HL-60 (cell line): ENCODE results near the gene COPE.
"Not testable (repeated sequence)": the region's sequence is repeated elsewhere in the genome, so short reads cannot be mapped to it uniquely, and the experiment has no call there.

ENCODE experiments used
- DNase-seq, 2 experiments: peaks; one replicate each; pipeline ENCODE4 v3.0.0-alpha.2; 2010 to 2020; ENCODE audit warnings: low read depth in 1 of 2, low spot score in 1 of 2
- H3K27ac ChIP-seq: fragments of 250-450 bp; sonication (Bioruptor Pico); replicated peaks from 2 replicates; pipeline ENCODE4 v1.5.1; 2020; ENCODE audit warnings: mild to moderate bottlenecking, moderate library complexity
- H3K27me3 ChIP-seq: fragments of 250-450 bp; sonication (Bioruptor Pico); 2 replicates; pipeline ENCODE4 v1.5.1; 2021; ENCODE audit warnings: mild to moderate bottlenecking, moderate library complexity; ENCODE audit not compliant: insufficient read depth, poor library complexity, severe bottlenecking
- H3K4me3 ChIP-seq: replicated peaks from 2 replicates; pipeline ENCODE4 v1.5.1; 2011; ENCODE audit warnings: mild to moderate bottlenecking, control low read depth, low read length; ENCODE audit not compliant: insufficient read depth
- CTCF ChIP-seq: IDR thresholded peaks from one replicate; pipeline ENCODE4 v1.5.1; 2011; ENCODE audit warnings: low read length, control low read depth, inconsistent platforms; ENCODE audit not compliant: insufficient read depth
- GABPA ChIP-seq: IDR thresholded peaks from 2 replicates; pipeline ENCODE4 v1.6.1; 2012; ENCODE audit warnings: low read depth
- POLR2AphosphoS5 ChIP-seq: IDR thresholded peaks from 2 replicates; pipeline ENCODE4 v1.6.1; 2012; ENCODE audit warnings: low read depth
- SPI1 ChIP-seq: IDR thresholded peaks from 2 replicates; pipeline ENCODE4 v1.6.1; 2012; ENCODE audit warnings: low read depth, mild to moderate bottlenecking, borderline replicate concordance
- TF ChIP-seq, protein P1 (sequence below): IDR thresholded peaks from 2 replicates; pipeline ENCODE4 v1.6.1; 2012; ENCODE audit warnings: low read depth; ENCODE audit not compliant: insufficient replicate concordance

The COPE gene

GRCh38 chr19:18903156-18904037 is 15.8 kb downstream of the COPE start:
- no peak overlapping the region for H3K4me3 ChIP-seq
- no peaks in the 10 kb centered on the region for H3K27me3 ChIP-seq
- TF ChIP-seq, protein P1, sequence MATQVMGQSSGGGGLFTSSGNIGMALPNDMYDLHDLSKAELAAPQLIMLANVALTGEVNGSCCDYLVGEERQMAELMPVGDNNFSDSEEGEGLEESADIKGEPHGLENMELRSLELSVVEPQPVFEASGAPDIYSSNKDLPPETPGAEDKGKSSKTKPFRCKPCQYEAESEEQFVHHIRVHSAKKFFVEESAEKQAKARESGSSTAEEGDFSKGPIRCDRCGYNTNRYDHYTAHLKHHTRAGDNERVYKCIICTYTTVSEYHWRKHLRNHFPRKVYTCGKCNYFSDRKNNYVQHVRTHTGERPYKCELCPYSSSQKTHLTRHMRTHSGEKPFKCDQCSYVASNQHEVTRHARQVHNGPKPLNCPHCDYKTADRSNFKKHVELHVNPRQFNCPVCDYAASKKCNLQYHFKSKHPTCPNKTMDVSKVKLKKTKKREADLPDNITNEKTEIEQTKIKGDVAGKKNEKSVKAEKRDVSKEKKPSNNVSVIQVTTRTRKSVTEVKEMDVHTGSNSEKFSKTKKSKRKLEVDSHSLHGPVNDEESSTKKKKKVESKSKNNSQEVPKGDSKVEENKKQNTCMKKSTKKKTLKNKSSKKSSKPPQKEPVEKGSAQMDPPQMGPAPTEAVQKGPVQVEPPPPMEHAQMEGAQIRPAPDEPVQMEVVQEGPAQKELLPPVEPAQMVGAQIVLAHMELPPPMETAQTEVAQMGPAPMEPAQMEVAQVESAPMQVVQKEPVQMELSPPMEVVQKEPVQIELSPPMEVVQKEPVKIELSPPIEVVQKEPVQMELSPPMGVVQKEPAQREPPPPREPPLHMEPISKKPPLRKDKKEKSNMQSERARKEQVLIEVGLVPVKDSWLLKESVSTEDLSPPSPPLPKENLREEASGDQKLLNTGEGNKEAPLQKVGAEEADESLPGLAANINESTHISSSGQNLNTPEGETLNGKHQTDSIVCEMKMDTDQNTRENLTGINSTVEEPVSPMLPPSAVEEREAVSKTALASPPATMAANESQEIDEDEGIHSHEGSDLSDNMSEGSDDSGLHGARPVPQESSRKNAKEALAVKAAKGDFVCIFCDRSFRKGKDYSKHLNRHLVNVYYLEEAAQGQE: no peak
- no peak for TF ChIP-seq SPI1
- DNase-seq: no peak
- H3K27ac ChIP-seq: no peak overlapping the region

DNA sequence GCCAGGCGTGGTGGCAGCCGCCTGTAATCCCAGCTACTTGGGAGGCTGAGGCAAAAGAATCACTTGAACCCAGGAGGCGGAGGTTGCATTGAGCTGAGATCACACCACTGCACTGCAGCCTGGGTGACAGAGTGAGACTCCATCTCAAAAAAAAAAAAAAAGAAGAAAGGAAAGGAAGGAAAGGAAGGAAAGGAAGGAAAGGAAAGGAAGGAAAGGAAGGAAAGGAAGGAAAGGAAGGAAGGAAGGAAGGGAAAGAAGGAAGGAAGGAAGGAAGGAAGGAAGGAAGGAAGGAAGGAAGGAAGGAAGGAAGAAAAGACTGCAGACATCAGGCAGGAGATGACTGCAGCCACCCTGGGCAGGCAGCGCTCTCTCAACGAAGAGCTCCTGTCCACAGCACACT is 16.7 kb downstream of the COPE start:
- not testable (repeated sequence) for H3K27ac ChIP-seq, DNase-seq, H3K4me3 ChIP-seq, H3K27me3 ChIP-seq

DNA sequence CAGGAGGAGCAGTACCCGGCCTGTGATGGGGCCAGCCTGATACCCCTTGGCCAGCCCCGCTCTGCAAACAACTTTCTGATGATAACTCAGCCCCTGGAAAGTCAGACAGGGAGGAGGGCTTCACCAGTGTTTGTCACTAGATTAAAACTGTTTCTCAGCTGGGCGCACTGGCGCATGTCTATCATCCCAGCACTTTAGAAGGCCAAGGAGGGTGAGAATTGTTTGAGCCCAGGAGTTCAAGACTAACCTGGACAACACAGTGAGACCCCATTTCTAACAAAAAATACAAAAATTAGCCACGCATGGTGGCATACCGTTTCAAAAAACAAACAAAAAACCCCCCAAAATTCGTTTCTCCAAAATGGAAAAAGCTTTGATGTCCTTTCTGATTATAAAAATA is 17.7 kb downstream of the COPE start:
- no peak overlapping the region for H3K4me3 ChIP-seq
- DNase-seq: no peak
- no peak overlapping the region for H3K27ac ChIP-seq

DNA sequence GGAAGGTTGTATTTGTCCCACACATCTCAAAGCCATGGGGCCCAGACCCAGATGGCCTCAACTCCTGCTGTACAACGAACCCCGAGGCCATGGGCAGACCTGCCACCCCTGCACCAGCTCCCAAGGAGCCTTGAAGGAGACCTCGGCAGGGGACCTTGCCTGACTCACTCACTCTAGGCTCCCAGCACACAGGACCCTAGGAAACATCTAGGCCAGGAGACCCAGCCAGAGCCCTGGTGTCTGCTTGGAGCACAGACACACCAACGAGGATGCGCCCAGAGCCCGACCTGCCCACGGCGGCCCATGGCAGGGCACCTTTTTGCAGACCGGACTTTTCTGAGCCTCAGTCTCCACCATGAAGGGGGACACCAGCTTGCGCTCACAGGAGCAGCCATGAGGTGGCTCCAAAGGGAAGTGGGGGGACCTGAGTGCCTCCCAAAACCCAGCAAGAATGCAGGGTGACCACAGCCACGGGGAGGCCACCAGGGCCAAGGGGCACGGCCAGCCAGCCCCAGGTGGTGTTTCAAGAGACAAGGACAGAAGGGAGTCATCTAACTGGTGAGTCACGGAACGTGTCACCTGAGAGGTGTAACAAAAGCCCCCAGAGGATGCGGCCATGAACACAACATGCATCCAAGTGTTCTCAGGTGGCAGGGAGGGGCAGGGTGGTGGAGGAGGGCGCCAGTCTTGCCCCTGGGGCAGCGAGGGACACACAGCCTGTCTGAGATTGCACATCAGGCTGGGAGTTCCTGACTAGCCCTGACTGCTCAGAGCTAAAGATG is 18.3 kb downstream of the COPE start:
- Histone ChIP-seq H3K27me3 (no peaks in the 10 kb centered on the region), H3K4me3 (no peak overlapping the region), H3K27ac (no peak overlapping the region)
- TF ChIP-seq CTCF (no peak), GABPA (no peak), SPI1 (no peak), POLR2AphosphoS5 (no peak)
- TF ChIP-seq, protein P1: no peak
- DNase-seq: no peak

More for the DNA sequence above, 17.7 kb downstream of the COPE start:
- H3K27me3 ChIP-seq: no peaks in the 10 kb centered on the region
- TF ChIP-seq GABPA: no peak
- TF ChIP-seq CTCF: no peak
- no peak for TF ChIP-seq SPI1
